ENCODE measurements around the gene PTPMT1.

Gene PTPMT1

GRCh38 chr11:47586098-47586855 is 20.9 kb downstream of the PTPMT1 start, which contains the start of gene FAM180B:
TSS of gene FAM180B (plus strand) at chr11:47586678. CDS start at chr11:47586769, 91 bp downstream.
- DNase-seq: no peak

DNA sequence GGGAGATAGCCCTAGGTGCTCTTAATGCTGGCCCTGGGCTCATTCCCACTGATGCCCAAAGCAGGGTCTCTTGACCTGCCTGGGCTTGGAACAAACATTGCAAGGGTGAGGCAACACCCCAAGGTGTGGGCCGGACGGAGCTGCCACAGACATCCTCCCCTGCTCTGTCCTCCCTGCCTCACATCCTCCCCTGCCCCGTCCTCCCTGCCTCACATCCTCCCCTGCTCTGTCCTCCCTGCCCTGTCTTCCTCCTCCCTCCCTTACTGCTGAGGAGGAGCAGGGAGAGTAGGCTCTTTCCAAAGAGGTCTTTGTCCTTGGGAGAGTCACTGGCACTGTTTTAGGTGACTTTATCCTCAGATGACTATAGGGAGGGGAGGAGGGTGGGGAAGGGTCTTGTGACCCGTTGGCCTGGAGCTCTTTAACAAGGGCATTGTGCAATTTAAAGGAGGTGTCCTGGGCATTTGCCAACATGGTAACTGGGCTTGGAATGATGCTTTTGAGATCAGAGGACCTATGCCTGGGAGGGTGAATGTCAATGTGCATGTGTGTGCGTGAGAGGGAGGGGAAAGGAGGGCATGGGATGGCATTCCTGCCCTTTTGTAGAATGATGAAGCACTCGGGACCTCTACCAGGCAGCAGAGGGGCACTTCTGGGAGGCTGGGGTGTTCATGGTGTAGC is 21.8 kb downstream of the PTPMT1 start:
- no peak for DNase-seq

DNA sequence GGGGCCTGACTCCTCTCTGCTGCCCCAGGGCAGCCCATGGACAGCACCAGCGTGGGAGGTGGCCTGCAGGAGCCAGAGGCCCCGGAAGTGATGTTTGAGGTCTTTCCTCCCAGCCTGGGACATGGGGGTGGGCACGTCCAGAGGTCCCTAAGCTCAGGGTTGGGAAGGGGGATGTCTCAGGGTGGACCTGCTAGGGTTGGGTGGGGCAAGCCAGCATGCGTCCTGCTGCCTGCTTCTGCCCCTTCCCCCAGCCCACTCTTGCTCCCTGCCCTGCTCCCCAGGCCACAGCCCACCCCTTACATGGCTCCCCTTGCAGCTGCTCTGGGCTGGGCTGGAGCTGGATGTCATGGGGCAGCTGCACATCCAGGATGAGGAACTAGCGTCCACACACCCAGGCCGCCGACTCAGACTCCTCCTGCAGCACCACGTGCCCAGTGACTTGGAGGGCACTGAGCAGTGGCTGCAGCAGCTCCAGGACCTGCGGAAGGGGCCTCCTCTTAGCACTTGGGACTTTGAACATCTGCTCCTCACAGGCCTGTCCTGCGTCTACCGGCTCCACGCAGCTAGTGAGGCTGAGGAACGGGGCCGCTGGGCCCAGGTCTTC is 22.4 kb downstream of the PTPMT1 start:
- DNase-seq: no peak

DNA sequence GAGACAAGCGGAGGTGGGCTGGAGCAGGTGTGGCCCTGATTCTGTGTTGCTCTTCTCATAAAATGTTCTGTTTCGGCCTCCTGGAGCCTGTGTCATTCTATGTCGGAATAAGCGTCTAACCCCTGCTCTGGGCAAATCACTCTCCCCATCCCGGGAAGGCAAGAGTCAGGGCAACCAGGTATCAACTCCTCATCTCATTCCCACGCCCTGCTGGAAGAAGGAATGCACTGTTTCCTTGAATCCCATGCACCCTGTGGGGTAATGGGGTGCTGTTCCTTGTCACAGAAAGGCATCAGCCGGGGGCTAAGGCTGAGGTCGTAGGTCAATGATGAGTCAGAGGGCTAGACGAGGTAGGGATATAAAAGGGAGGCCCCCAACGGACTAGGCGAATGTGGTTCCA is 23.7 kb downstream of the PTPMT1 start:
- no peak for DNase-seq

DNA sequence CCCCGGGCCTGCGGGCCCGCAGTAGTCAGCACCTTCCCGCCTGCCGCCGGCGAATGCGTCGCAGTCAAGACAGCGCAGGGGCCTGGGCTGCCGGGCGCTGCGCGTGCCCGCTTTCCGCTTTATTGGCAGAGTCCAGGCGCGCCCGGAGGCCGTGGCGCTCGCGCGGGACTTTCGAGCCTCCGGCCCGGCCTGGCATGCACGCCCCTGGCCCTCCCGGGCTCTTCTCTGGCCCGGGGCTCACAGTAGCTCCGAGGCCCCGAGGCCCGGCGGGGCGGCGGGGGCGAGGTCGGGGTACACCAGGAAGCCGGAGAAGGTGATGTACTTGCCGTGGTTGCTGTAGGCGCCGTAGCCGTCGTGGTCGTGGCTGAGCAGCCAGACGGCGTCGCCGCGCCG is 24.2 kb downstream of the PTPMT1 start:
- DNase-seq: no peak

- DNase-seq: no peak
Measured at GRCh38 chr11:47589977-47590861, 24.8 kb downstream of the PTPMT1 start.

- DNase-seq: no peak
Measured at GRCh38 chr11:47591764-47592163, 26.4 kb downstream of the PTPMT1 start.

GRCh38 chr11:47592251-47592650 is 26.9 kb downstream of the PTPMT1 start:
- DNase-seq: no peak

GRCh38 chr11:47592970-47593369 is 27.6 kb downstream of the PTPMT1 start:
- no peak for DNase-seq

DNA sequence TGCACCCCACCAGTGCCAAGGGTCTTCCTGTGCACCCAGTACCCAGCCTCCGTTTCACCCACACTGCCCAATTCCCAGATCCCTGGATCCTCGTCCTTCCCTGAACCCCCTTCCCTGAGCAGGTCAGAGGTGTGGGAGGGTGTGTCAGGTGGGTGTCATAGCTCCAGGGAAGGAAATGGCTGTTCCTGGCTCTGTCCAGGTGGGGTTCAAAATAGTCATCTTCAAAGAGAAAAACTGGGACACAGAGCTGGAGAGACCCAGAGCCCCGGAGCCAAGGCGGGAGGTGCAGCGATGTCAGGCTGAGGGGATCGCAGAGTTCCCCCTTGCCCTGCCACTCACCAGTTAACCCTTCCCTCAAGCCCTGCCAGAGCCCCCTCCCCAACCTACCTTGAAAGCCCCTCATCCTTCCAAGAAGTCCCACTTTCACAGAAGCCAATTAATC is 28.1 kb downstream of the PTPMT1 start:
- DNase-seq: no peak

DNA sequence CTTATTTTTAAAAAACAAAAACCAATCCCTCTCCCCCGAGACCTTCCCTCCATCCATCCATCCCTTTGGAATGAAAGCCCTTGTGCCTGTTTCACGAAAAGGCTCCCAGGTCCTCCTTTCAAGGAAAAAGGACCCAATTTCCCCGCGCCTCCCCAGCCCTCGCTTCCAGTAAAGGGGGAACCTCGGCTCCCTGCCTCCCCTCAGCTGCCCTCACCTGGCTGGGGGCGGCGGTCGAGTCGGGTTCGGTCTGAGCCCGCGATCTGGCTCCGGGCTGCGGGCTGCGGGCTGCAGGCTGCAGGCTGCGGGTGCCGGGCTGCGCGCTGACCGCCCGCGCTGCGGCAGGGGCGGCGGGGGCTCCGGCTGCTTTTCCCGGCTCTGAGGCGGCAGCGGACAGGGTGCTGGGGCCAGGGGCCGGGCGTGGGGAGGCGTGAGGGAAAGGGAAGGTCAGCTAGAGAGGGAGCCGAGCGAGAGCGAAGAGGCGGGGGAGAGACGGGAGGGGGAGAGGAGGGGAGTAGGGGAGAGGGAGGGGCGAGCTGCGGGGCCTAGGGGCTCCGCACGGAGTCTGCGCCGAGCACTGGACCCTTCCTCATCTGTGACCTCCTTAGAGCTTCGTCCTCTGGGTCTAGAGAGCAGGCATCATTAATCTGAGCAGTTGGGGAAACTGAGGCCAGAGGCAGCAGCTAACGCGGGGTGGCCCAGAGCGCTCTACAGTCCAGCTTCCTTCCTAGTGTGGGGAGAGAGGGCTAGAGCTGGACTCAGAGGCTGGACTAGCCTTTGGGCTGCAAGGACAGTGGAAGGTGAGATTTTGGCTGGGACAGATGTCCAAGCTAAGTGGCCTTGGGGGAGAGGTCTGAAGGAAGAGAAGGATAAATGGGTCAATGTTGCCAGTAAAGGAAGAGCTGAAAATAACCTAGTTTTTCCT is 28.8 kb downstream of the PTPMT1 start, which contains the start of gene C1QTNF4:
Gene C1QTNF4, minus strand, starts transcription at position 478 of the 922 bp plus-strand sequence. CDS start 3,601 bp downstream, outside the sequence.
- DNase-seq: no peak

DNA sequence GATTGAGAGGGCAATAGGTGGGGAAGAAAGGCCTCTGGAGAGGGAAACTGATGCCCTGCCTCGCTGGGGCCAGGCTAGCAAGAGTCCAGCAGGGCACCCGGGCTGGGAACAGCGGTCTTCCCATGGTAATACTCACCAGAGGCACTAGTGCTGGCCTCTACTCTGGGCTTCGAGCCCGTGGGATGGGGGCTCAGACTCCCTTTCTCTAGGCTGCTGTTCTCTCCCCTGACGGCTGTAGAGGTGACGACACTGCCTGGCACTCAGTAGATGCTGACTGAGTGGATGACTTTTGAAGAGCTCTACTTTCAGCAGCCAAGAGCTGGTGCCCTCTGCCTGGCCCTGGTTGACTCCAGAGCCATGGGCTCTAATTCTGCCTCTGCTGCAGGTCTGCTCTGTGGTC is 29.6 kb downstream of the PTPMT1 start:
- no peak for DNase-seq

DNA sequence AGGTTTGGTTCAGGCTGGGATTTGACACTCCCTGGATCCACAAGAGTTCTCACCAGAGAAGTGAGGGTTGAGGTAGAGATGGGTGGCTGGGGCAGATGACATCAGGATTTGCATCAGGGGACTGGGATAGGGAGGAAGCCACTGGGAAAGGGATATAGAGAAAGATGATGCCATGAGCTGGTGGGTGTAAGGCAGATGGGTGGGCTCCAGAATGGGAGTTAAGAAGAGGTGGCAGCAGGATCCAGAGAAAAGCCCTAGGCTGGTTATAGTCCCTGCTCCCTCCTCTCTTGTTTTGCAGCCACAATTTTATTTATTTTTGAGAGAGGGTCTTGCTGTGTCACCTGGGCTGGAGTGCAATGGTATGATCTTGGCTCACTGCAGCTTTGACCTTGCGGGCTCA is 30.6 kb downstream of the PTPMT1 start:
- no peak for DNase-seq

GRCh38 chr11:47599902-47600301 is 34.5 kb downstream of the PTPMT1 start:
- DNase-seq: no peak

- no peak for DNase-seq
Measured at GRCh38 chr11:47603295-47603694, 37.9 kb downstream of the PTPMT1 start.

DNA sequence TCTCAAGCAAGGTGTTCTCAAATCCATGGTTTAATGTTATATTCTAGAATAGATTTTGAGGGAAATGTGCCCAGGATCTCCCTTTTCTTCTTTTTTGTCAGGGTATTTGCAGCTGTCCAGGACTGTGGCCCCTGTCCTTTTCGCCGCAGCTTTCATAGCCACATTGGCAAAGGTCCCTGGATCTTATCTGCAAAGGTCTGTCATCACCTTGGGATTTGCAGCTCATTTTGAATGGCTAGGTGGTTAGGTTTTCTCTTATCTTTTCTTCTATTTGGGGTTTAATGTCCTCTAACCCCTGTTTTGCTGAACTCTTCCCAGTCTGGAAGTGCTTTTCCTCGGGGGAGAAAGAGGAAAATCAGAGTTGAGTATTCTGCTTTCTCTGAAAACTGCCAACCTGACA is 40.5 kb downstream of the PTPMT1 start:
- DNase-seq: no peak

DNA sequence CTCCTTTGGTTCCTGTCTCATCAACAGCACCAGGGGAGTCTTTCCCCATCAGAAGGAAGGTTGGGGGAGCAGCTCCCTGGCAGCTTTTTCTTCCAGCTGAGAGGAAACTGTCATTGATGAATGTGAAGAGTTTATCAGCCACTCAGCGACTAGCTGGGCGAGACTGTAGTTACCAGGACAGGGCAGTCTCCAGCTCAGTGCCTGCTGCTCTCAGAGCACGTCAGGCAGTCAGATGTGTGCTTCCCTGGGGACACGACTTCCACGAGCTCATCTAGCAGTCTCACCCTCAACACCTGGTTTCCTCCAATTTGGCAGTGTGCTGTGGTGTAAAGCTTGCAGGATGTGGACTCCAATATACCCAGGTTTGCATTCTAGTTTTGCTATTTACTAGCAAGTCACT is 41.3 kb downstream of the PTPMT1 start:
- no peak for DNase-seq

GRCh38 chr11:47607380-47607779 is 42.0 kb downstream of the PTPMT1 start:
- DNase-seq: no peak

DNA sequence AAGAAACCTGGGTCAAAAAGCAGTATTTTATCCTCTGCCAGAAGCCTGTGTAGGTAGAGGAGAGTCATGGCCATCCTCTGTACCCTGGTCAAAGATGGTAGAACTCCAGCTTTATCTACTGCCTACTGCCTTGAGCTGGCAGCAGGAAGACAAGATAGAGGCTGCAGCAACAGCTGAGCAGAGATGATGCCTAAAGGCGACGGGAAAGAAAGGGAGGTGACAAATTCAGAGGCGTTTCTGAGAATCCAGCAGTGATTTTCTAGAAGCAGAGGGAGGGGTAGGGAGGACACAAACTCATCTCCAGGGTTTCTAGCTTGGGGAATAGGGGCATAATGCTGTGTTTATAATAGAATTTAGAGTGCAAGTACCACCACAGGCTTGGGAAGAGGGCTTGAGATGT is 44.3 kb downstream of the PTPMT1 start:
- DNase-seq: no peak

DNA sequence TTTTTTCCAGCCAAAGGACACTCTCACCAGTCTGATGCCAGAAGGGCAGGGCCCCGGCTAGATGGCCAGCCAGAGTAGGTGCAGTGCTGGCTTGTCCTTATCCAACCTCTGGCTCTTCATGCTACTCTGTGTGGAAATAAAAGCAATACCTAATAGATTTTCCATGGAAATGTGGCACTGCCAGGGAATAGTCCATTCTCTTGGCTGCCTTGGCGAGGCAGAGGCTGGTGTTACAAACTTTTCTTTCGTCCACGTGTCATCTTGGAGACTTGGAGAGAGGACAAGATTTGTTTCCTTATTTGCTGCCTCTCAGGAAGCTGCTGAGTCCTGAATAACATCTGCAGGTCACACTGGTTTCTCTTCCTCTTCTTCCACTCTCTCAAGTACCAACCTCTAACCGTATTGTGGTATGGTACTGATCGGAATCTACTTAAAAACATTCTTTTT is 46.0 kb downstream of the PTPMT1 start:
- peak; percentile 76 for DNase-seq

DNA sequence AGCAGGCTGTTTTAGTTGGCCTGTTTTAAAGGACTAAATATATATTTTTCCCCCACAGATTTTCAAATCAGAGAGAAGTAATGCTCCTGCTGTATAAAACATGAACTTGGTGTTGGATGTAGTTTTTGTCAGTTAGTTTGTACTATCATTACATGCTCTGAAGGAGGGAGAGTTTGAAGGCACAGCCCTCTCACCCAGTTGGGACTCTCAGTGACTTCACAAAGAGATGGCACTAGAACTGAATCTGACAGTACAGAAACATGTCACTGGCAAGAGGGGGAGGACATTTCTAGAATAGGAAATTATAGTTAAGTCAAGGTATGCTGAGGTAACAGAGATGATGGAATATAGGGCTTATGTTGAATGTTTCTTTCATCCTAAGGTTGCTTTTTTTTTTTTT is 49.9 kb downstream of the PTPMT1 start:
- DNase-seq: no peak

Measured in RPMI8226 (cell line).